Heart right ventricle (tissue), 16 donors: Measurements from ENCODE around the gene NFKB1. TPM values are rescaled to one million over a fixed set of nuclear protein-coding genes. Genes with fewer than 3 reads are reported as not detected.

ENCODE experiments used
- ATAC-seq, 8 donors: fragments of 200-7000 bp; cut with Tn5 transposase; one replicate each; pipeline ENCODE4 v1.9.1; 2020; ENCODE audit warnings: mild to moderate bottlenecking in 8 of 8, moderate library complexity in 8 of 8, moderate number of reproducible peaks in 1 of 8
- DNase-seq, 2 donors: peaks; one replicate each; pipeline ENCODE4 v3.0.0-alpha.2; 2020
- H3K27ac ChIP-seq, 10 donors: fragments of 200-600 bp; sonication (generic) in 2 of 10; one replicate each; pipeline versions ENCODE4 v1.5.0 to v1.8.0; 2020 to 2022; ENCODE audit warnings: mild to moderate bottlenecking in 3 of 10
- H3K27me3 ChIP-seq, 7 donors: fragments of 200-600 bp; one replicate each; pipeline ENCODE4 v1.8.0; 2021 to 2022; ENCODE audit warnings: mild to moderate bottlenecking in 2 of 7
- H3K36me3 ChIP-seq, 9 donors: fragments of 200-600 bp; sonication (generic) in 1 of 9; one replicate each; pipeline versions ENCODE4 v1.5.0 to v1.8.0; 2020 to 2022; ENCODE audit warnings: mild to moderate bottlenecking in 2 of 9
- H3K4me1 ChIP-seq, 9 donors: fragments of 200-600 bp; sonication (generic) in 1 of 9; one replicate each; pipeline versions ENCODE4 v1.5.0 to v1.8.0; 2020 to 2022; ENCODE audit warnings: mild to moderate bottlenecking in 4 of 9
- H3K4me3 ChIP-seq, 10 donors: fragments of 200-600 bp; sonication (generic) in 2 of 10; one replicate each; pipeline versions ENCODE4 v1.5.0 to v1.8.0; 2020 to 2022; ENCODE audit warnings: mild to moderate bottlenecking in 7 of 10, moderate library complexity in 2 of 10
- H3K9me3 ChIP-seq, 11 donors: fragments of 200-600 bp in 10 of 11; sonication (generic) in 2 of 11; one replicate each; pipeline versions ENCODE4 v1.5.0 to v1.8.0; 2013 to 2022; ENCODE audit warnings: mild to moderate bottlenecking in 2 of 11, control low read depth in 1 of 11, moderate library complexity in 1 of 11
- WGBS, 2 donors: extraction: QIAGEN DNeasy Blood & Tissue Kit; methylation state at CpG; one replicate each; pipeline ENCODE4 v1.1.7; 2013; ENCODE audit warnings: inconsistent platforms in 1 of 2; 5-methylcytosine and 5-hydroxymethylcytosine counted together
- intact Hi-C, 10 donors: fragments of 100-400 bp; cut with DNase I; formaldehyde crosslinking; loops; one replicate each; pipeline versions ENCODE4 v1.11.1 to v1.14.2; 2022
- polyA plus RNA-seq, 2 donors: library from polyadenylated mRNA; stranded (reverse); fragments of 200-250 nt; gene quantifications; one replicate each; pipeline ENCODE4 v1.2.3, GENCODE V29; 2013
- total RNA-seq, 10 donors: library from RNA; stranded (reverse); fragmentation: NEBNext Ultra II Directional in 3 of 10; extraction: Animal tissue kit (Norgen Biotek cat#: 25700) in 3 of 10; gene quantifications; one replicate each; pipeline versions ENCODE4 v1.2.1 to v1.2.4, GENCODE V29; 2021 to 2023
- TF ChIP-seq, protein P1 (sequence below), 9 donors: fragments of 200-600 bp; sonication (generic) in 2 of 9; IDR thresholded peaks; one replicate each; pipeline versions ENCODE4 v1.5.0 to v1.8.0; 2021 to 2022; ENCODE audit warnings: antibody characterized with exemption in 9 of 9, mild to moderate bottlenecking in 5 of 9, moderate library complexity in 1 of 9
- donor health status: Arrhythmogenic right ventricular cardiomyopathy.
- donor health status: ischemic (EF 13 %, LVEDD 7.1; RV severe dilation, severe dysfunction).
- donor health status: healthy with polysubstance abuse.
- donor health status: DM: no; HTN: yes; CAD: no.
- donor health status: DM: no; HTN: no; CAD: no.
- donor health status: ischemic (EF 25% LVEDD 6.9; RV normal size, moderate dysfunction).
- donor health status: ischemic (EF 25% LVEDD 5.7; RV mildly dilated, moderate dysfunction).
- donor health status: healthy.
- donor health status: DM: yes; HTN: yes; CAD: no.
- donor health status: Ischemic cardiomyopathy.
- donor health status: ischemic (EF 35%, LVEDD 5.7; RV mildly dilated, moderate dysfunction).
- donor health status: nonischemic (EF 11% LVEDD 7.7; RV severe dilation, severe dysfunction).
- donor health status: DM: yes; HTN: yes; CAD: no.
- donor health status: PGD.
- donor health status: ischemic (EF 29% LVEDD 5.4; RV normal size, mild dysfunction).
- donor health status: nonischemic (EF 23%, LVEDD 6.1; RV moderate dilation, normal function).

The NFKB1 gene
- total and polyA plus RNA-seq, 12 donors: 4.5 to 30.3 (median 19.9) TPM

DNA sequence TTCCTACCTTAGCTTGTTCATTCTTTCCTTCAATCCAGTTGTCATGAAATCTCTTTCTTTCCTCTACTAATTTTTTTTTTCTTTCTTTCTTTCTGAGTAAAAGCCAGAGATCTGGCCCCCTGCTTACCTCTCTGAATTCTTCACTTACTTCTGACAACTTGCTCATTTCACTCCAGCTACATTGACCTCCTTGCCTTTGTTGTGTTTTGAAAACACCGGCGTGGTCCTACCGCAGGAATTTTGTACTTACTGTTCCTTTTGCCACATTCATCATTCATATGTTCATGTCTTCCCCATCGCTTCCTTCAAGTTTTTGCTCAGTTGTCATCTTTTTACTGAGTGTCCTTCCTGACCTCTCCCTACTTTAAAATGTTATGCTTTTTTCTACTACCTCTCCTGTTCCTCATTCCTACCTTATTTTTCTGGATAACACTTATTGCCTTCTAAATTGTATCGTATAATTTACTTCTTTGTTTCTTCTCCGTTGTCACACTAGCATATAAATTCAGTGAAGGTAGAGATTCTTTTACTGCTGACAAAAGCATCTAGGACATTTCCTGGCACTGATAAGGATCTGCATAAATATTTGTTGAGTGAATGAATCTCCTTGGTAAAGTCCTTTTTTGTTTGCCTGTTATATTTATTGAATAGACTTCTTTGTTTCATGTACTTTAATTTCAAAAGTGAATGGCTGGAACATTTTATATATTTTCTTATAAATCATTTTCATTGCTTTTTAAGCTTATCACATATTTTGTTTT lies 74.4 kb downstream of the NFKB1 start:
- DNase-seq: no peak
- intact Hi-C loops: loop anchor here in 1 of 10 donors (10.0 kb wide), 1 partner anchor 71 kb away; the partner anchor contains the start of gene NFKB1
- WGBS, 2 donors: 90 to 92% methylated on average over 6 of the region's 6 CpGs

GRCh38 chr4:102578270-102578669 lies 77.1 kb downstream of the NFKB1 start:
- H3K27ac ChIP-seq: no peak overlapping the region
- H3K4me3 ChIP-seq: no peak overlapping the region
- 76 to 87% methylated on average over 3 of the region's 3 CpGs for WGBS, 2 donors
- H3K9me3 ChIP-seq: no peaks in the 10 kb centered on the region
- ATAC-seq (no peak), DNase-seq (no peak)
- peaks cover 0 to 72% (median 34%) of the 10 kb centered on the region in 9 donors for H3K36me3 ChIP-seq
- intact Hi-C loops: loop anchor here in 1 of 10 donors (10.0 kb wide), 1 partner anchor 73 kb away; the partner anchor contains the start of gene NFKB1
- H3K4me1 ChIP-seq: peaks cover 0 to 28% (median 7%) of the 10 kb centered on the region in 9 donors
- H3K27me3 ChIP-seq: no peaks in the 10 kb centered on the region
- TF ChIP-seq, protein P1, sequence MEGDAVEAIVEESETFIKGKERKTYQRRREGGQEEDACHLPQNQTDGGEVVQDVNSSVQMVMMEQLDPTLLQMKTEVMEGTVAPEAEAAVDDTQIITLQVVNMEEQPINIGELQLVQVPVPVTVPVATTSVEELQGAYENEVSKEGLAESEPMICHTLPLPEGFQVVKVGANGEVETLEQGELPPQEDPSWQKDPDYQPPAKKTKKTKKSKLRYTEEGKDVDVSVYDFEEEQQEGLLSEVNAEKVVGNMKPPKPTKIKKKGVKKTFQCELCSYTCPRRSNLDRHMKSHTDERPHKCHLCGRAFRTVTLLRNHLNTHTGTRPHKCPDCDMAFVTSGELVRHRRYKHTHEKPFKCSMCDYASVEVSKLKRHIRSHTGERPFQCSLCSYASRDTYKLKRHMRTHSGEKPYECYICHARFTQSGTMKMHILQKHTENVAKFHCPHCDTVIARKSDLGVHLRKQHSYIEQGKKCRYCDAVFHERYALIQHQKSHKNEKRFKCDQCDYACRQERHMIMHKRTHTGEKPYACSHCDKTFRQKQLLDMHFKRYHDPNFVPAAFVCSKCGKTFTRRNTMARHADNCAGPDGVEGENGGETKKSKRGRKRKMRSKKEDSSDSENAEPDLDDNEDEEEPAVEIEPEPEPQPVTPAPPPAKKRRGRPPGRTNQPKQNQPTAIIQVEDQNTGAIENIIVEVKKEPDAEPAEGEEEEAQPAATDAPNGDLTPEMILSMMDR (IDR thresholded peaks at IDR 0.05): no peak

More for the DNA sequence above, 74.4 kb downstream of the NFKB1 start:
- Histone ChIP-seq H3K36me3 (peaks cover 0 to 54% (median 9%) of the 10 kb centered on the region in 9 donors), H3K27me3 (no peaks in the 10 kb centered on the region), H3K4me3 (no peak overlapping the region), H3K4me1 (peaks cover 0 to 28% (median 7%) of the 10 kb centered on the region in 9 donors), H3K27ac (no peak overlapping the region), H3K9me3 (peaks cover 0 to 8% (median 0%) of the 10 kb centered on the region in 11 donors)
- ATAC-seq: no peak
- TF ChIP-seq, protein P1 (IDR thresholded peaks at IDR 0.05): no peak

- ATAC-seq (no peak), DNase-seq (no peak)
- H3K9me3 ChIP-seq: no peaks in the 10 kb centered on the region
- H3K27me3 ChIP-seq: no peaks in the 10 kb centered on the region
- H3K36me3 ChIP-seq: peaks cover 0 to 78% (median 40%) of the 10 kb centered on the region in 9 donors
- WGBS, 2 donors: 78 to 84% methylated on average over 8 of the region's 8 CpGs
- TF ChIP-seq, protein P1 (IDR thresholded peaks at IDR 0.05): no peak
- intact Hi-C loops: loop anchor here in 1 of 10 donors (10.0 kb wide), 1 partner anchor 74 kb away; the partner anchor contains the start of gene NFKB1
- H3K4me3 ChIP-seq: no peak overlapping the region
- H3K4me1 ChIP-seq: peaks cover 0 to 22% (median 7%) of the 10 kb centered on the region in 9 donors
- H3K27ac ChIP-seq: no peak overlapping the region
Observed at GRCh38 chr4:102578819-102579218, 77.7 kb downstream of the NFKB1 start.

GRCh38 chr4:102579794-102580462 lies 78.8 kb downstream of the NFKB1 start:
- DNase-seq (no peak), ATAC-seq (no peak)
- Histone ChIP-seq H3K4me1 (peaks cover 0 to 11% (median 0%) of the 10 kb centered on the region in 9 donors), H3K9me3 (no peaks in the 10 kb centered on the region), H3K27me3 (no peaks in the 10 kb centered on the region), H3K4me3 (no peak overlapping the region), H3K36me3 (peaks cover 0 to 89% (median 51%) of the 10 kb centered on the region in 9 donors), H3K27ac (no peak overlapping the region)
- TF ChIP-seq, protein P1 (IDR thresholded peaks at IDR 0.05): no peak
- WGBS, 2 donors: 93 to 96% methylated on average over 2 of the region's 2 CpGs
- intact Hi-C loops: loop anchor here in 2 of 10 donors (10.0 kb wide), 1 partner anchor 75 kb away; the partner anchor contains the start of gene NFKB1 (in 2 of the 2)
